HPDE6-E6E7 (cell line): Measurements from ENCODE around the gene BTBD6.
"Not testable (repeated sequence)": the region's sequence is repeated elsewhere in the genome, so short reads cannot be mapped to it uniquely, and the experiment has no call there.

ENCODE experiments used
- DNase-seq: peaks from one replicate; pipeline ENCODE4 v3.0.0; 2011; ENCODE audit warnings: missing footprints; ENCODE audit errors: extremely low spot score

Gene BTBD6

GRCh38 chr14:105294142-105294597 lies 45.8 kb downstream of the BTBD6 start:
- no peak for DNase-seq

- DNase-seq, result not testable (repeated sequence)
Measured at GRCh38 chr14:105297311-105297710, 49.0 kb downstream of the BTBD6 start.

GRCh38 chr14:105299654-105300541 lies 51.6 kb downstream of the BTBD6 start:
- no peak for DNase-seq
